ENCODE results near the gene CLDN11. TPM values are rescaled to one million over a fixed set of nuclear protein-coding genes. Genes with fewer than 3 reads are reported as not detected.
A peak's percentile ranks its signal among the peaks of the same experiment; 100 is the strongest.

CLDN11 gene
- total and polyA plus RNA-seq, 3 experiments from 2014 or later = 0.26 TPM; not detected in 2

- peaks cover 8% of the 10 kb centered on the region for H3K4me1 ChIP-seq (ENCODE audit: insufficient read depth, low read length)
- H3K4me3 ChIP-seq (ENCODE audit: low read length) = no peak overlapping the region
- no peaks in the 10 kb centered on the region for H3K9me3 ChIP-seq (ENCODE audit: low read length)
- no peak overlapping the region for H3K27ac ChIP-seq (ENCODE audit: low read depth, low read length)
- DNase-seq = no peak
- no peaks in the 10 kb centered on the region for H3K9me3 Mint-ChIP-seq
- peaks cover 25 to 56% of the 10 kb centered on the region in 2 donors for H3K27me3 Mint-ChIP-seq
- no peaks in the 10 kb centered on the region for H3K36me3 ChIP-seq (ENCODE audit: insufficient read depth, low read length)
- ChIA-PET CTCF (no interaction called here), POLR2A (no interaction called here)
- peaks cover 11 to 23% (median 11%) of the 10 kb centered on the region in 3 donors for H3K4me1 Mint-ChIP-seq
- H3K36me3 Mint-ChIP-seq = peaks cover 0 to 3% (median 0%) of the 10 kb centered on the region in 3 donors
- H3K4me3 Mint-ChIP-seq = no peak overlapping the region
- H3K27me3 ChIP-seq (ENCODE audit: insufficient read depth, low read length, poor library complexity, severe bottlenecking) = peaks cover 20% of the 10 kb centered on the region
- no peak overlapping the region for H3K27ac Mint-ChIP-seq
Measured at GRCh38 chr3:170421111-170421641, 2.5 kb downstream of the CLDN11 start.

DNA sequence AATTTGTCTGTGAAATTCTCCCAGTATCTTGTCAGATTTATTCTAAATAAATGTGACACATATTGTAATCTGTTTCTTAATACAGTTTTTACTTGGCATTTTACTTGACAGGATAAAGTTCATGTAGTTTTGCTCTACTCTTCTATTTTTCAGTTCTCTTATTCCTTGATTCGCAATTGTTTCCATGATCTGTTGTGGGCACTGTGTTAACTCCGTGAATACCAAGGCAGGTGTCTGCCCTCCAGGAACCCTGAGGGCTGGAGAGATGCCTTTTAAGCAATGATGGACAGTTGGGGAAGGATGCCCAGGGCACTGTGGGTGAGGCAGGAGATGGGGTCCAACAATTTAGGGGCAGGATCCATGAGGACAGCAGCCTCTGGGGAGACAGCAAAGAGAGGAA is 3.1 kb downstream of the CLDN11 start:
- Histone ChIP-seq H3K4me1 (ENCODE audit: insufficient read depth, low read length) (peaks cover 8% of the 10 kb centered on the region), H3K27ac (ENCODE audit: low read depth, low read length) (no peak overlapping the region), H3K36me3 (ENCODE audit: insufficient read depth, low read length) (no peaks in the 10 kb centered on the region), H3K27me3 (ENCODE audit: insufficient read depth, low read length, poor library complexity, severe bottlenecking) (peaks cover 20% of the 10 kb centered on the region), H3K9me3 (ENCODE audit: low read length) (no peaks in the 10 kb centered on the region), H3K4me3 (ENCODE audit: low read length) (no peak overlapping the region)
- H3K27ac Mint-ChIP-seq = no peak overlapping the region
- DNase-seq = no peak
- ChIA-PET POLR2A (no interaction called here), CTCF (no interaction called here)
- peak overlapping the region in 1 of 7 donors; percentile 9 for H3K4me3 Mint-ChIP-seq
- peaks cover 11 to 23% (median 11%) of the 10 kb centered on the region in 3 donors for H3K4me1 Mint-ChIP-seq
- H3K36me3 Mint-ChIP-seq = peaks cover 0 to 3% (median 0%) of the 10 kb centered on the region in 3 donors
- H3K27me3 Mint-ChIP-seq = peaks cover 25 to 56% of the 10 kb centered on the region in 2 donors
- H3K9me3 Mint-ChIP-seq = no peaks in the 10 kb centered on the region

GRCh38 chr3:170423001-170423615 is 4.4 kb downstream of the CLDN11 start:
- ChIA-PET CTCF (no interaction called here), POLR2A (no interaction called here)
- Histone ChIP-seq H3K4me1 (ENCODE audit: insufficient read depth, low read length) (peaks cover 8% of the 10 kb centered on the region), H3K36me3 (ENCODE audit: insufficient read depth, low read length) (no peaks in the 10 kb centered on the region), H3K9me3 (ENCODE audit: low read length) (no peaks in the 10 kb centered on the region), H3K27me3 (ENCODE audit: insufficient read depth, low read length, poor library complexity, severe bottlenecking) (peaks cover 20% of the 10 kb centered on the region), H3K4me3 (ENCODE audit: low read length) (no peak overlapping the region), H3K27ac (ENCODE audit: low read depth, low read length) (no peak overlapping the region)
- peaks cover 23 to 46% of the 10 kb centered on the region in 2 donors for H3K27me3 Mint-ChIP-seq
- H3K36me3 Mint-ChIP-seq = peaks cover 0 to 3% (median 0%) of the 10 kb centered on the region in 3 donors
- H3K27ac Mint-ChIP-seq = no peak overlapping the region
- no peak for DNase-seq
- no peak overlapping the region for H3K4me3 Mint-ChIP-seq
- H3K9me3 Mint-ChIP-seq = no peaks in the 10 kb centered on the region
- peaks cover 11 to 23% (median 11%) of the 10 kb centered on the region in 3 donors for H3K4me1 Mint-ChIP-seq

- H3K4me3 Mint-ChIP-seq = no peak overlapping the region
- no peak overlapping the region for H3K27ac Mint-ChIP-seq
- no peaks in the 10 kb centered on the region for H3K9me3 Mint-ChIP-seq
- no peak for DNase-seq
- H3K36me3 ChIP-seq (ENCODE audit: insufficient read depth, low read length) = no peaks in the 10 kb centered on the region
- peaks cover 19 to 38% of the 10 kb centered on the region in 2 donors for H3K27me3 Mint-ChIP-seq
- POLR2A ChIA-PET = no interaction called here
- H3K27ac ChIP-seq (ENCODE audit: low read depth, low read length) = no peak overlapping the region
- no peaks in the 10 kb centered on the region for H3K9me3 ChIP-seq (ENCODE audit: low read length)
- H3K4me1 ChIP-seq (ENCODE audit: insufficient read depth, low read length) = peaks cover 10% of the 10 kb centered on the region
- peaks cover 8% of the 10 kb centered on the region for H3K27me3 ChIP-seq (ENCODE audit: insufficient read depth, low read length, poor library complexity, severe bottlenecking)
- CTCF ChIA-PET = interaction anchor here (1.1 kb wide), 1 partner anchor 14 kb away, joined by 3 read pairs; no protein-coding TSS in a partner anchor
- H3K4me1 Mint-ChIP-seq = peaks cover 9 to 23% (median 22%) of the 10 kb centered on the region in 3 donors
- H3K36me3 Mint-ChIP-seq = peaks cover 0 to 3% (median 0%) of the 10 kb centered on the region in 3 donors
- no peak overlapping the region for H3K4me3 ChIP-seq (ENCODE audit: low read length)
Measured at GRCh38 chr3:170424879-170425278, 6.2 kb downstream of the CLDN11 start.

- Histone ChIP-seq H3K27ac (ENCODE audit: low read depth, low read length) (no peak overlapping the region), H3K27me3 (ENCODE audit: insufficient read depth, low read length, poor library complexity, severe bottlenecking) (no peaks in the 10 kb centered on the region), H3K4me3 (ENCODE audit: low read length) (no peak overlapping the region), H3K36me3 (ENCODE audit: insufficient read depth, low read length) (no peaks in the 10 kb centered on the region), H3K4me1 (ENCODE audit: insufficient read depth, low read length) (peaks cover 10% of the 10 kb centered on the region), H3K9me3 (ENCODE audit: low read length) (no peaks in the 10 kb centered on the region)
- Mint-ChIP-seq H3K27me3 (peaks cover 15 to 32% of the 10 kb centered on the region in 2 donors), H3K27ac (peak overlapping the region in 1 of 8 donors; percentile 68), H3K36me3 (peaks cover 0 to 3% (median 0%) of the 10 kb centered on the region in 3 donors), H3K4me1 (peaks cover 5 to 17% (median 16%) of the 10 kb centered on the region in 3 donors), H3K9me3 (no peaks in the 10 kb centered on the region), H3K4me3 (no peak overlapping the region)
- POLR2A ChIA-PET = no interaction called here
- CTCF ChIA-PET = no interaction called here
- no peak for DNase-seq
Measured at GRCh38 chr3:170425491-170426239, 7.0 kb downstream of the CLDN11 start.

DNA sequence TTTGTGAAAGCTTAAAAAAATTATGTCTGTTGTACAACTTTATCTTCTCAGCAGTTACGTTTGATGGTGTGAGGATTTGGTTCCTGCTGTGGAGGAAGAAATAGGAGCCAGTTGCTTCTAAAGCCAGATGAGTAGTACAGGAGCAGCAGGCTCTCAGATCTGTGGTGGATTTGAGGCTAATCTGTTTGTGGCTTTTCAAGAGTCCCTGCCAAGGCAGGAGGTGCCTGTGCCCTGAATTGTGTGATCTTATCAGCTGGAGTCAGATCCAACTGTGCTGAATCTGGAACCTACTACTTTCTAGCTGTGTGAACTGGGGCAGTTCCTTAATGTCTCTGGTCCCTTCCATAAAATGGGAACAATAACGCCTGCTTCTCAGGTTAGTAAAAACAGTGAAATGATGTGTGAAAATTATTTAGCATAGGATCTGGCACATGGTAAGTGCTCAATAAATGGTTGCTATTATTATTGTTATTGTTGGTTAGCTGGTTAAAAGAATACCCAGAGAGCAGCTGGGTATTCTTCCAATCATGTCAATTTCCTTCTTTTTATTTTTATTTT is 7.7 kb downstream of the CLDN11 start:
- Mint-ChIP-seq H3K36me3 (peaks cover 0 to 3% (median 0%) of the 10 kb centered on the region in 3 donors), H3K27me3 (peaks cover 13 to 29% of the 10 kb centered on the region in 2 donors), H3K27ac (peak overlapping the region in 1 of 8 donors; percentile 69), H3K9me3 (no peaks in the 10 kb centered on the region), H3K4me1 (peaks cover 5 to 16% (median 15%) of the 10 kb centered on the region in 3 donors), H3K4me3 (no peak overlapping the region)
- CTCF ChIA-PET = no interaction called here
- H3K4me1 ChIP-seq (ENCODE audit: insufficient read depth, low read length) = peaks cover 10% of the 10 kb centered on the region
- no peak overlapping the region for H3K4me3 ChIP-seq (ENCODE audit: low read length)
- H3K27ac ChIP-seq (ENCODE audit: low read depth, low read length) = no peak overlapping the region
- H3K27me3 ChIP-seq (ENCODE audit: insufficient read depth, low read length, poor library complexity, severe bottlenecking) = no peaks in the 10 kb centered on the region
- DNase-seq = no peak
- no peaks in the 10 kb centered on the region for H3K9me3 ChIP-seq (ENCODE audit: low read length)
- POLR2A ChIA-PET = no interaction called here
- H3K36me3 ChIP-seq (ENCODE audit: insufficient read depth, low read length) = no peaks in the 10 kb centered on the region

GRCh38 chr3:170428095-170428494 is 9.4 kb downstream of the CLDN11 start:
- CTCF ChIA-PET = no interaction called here

GRCh38 chr3:170429050-170429449 is 10.4 kb downstream of the CLDN11 start:
- ChIA-PET CTCF (no interaction called here), POLR2A (no interaction called here)
- no peak for DNase-seq
- H3K4me3 ChIP-seq (ENCODE audit: low read length) = no peak overlapping the region
- H3K9me3 Mint-ChIP-seq = no peaks in the 10 kb centered on the region
- no peaks in the 10 kb centered on the region for H3K36me3 Mint-ChIP-seq
- peaks cover 7 to 16% of the 10 kb centered on the region in 2 donors for H3K27me3 Mint-ChIP-seq
- no peak overlapping the region for H3K27ac Mint-ChIP-seq
- peaks cover 10% of the 10 kb centered on the region for H3K4me1 ChIP-seq (ENCODE audit: insufficient read depth, low read length)
- no peak overlapping the region for H3K4me3 Mint-ChIP-seq
- H3K27ac ChIP-seq (ENCODE audit: low read depth, low read length) = no peak overlapping the region
- no peaks in the 10 kb centered on the region for H3K9me3 ChIP-seq (ENCODE audit: low read length)
- no peaks in the 10 kb centered on the region for H3K36me3 ChIP-seq (ENCODE audit: insufficient read depth, low read length)
- H3K27me3 ChIP-seq (ENCODE audit: insufficient read depth, low read length, poor library complexity, severe bottlenecking) = no peaks in the 10 kb centered on the region
- peaks cover 5 to 16% (median 15%) of the 10 kb centered on the region in 3 donors for H3K4me1 Mint-ChIP-seq

More at GRCh38 chr3:170428095-170428494, 9.4 kb downstream of the CLDN11 start:
- H3K27ac Mint-ChIP-seq = no peak overlapping the region
- H3K4me1 Mint-ChIP-seq = peaks cover 5 to 16% (median 15%) of the 10 kb centered on the region in 3 donors
- no peaks in the 10 kb centered on the region for H3K9me3 Mint-ChIP-seq
- DNase-seq = no peak
- H3K36me3 ChIP-seq (ENCODE audit: insufficient read depth, low read length) = no peaks in the 10 kb centered on the region
- H3K27me3 Mint-ChIP-seq = peaks cover 7 to 21% of the 10 kb centered on the region in 2 donors
- H3K4me1 ChIP-seq (ENCODE audit: insufficient read depth, low read length) = peaks cover 10% of the 10 kb centered on the region
- no peak overlapping the region for H3K27ac ChIP-seq (ENCODE audit: low read depth, low read length)
- H3K4me3 ChIP-seq (ENCODE audit: low read length) = no peak overlapping the region
- peaks cover 0 to 3% (median 0%) of the 10 kb centered on the region in 3 donors for H3K36me3 Mint-ChIP-seq
- H3K27me3 ChIP-seq (ENCODE audit: insufficient read depth, low read length, poor library complexity, severe bottlenecking) = no peaks in the 10 kb centered on the region
- H3K4me3 Mint-ChIP-seq = no peak overlapping the region
- no peaks in the 10 kb centered on the region for H3K9me3 ChIP-seq (ENCODE audit: low read length)
- POLR2A ChIA-PET = no interaction called here

All from CD8-positive, alpha-beta memory T cell (primary cell).